ENCODE measurements around the gene KRT4. TPM values are rescaled to one million over a fixed set of nuclear protein-coding genes. Genes with fewer than 3 reads are reported as not detected.

The KRT4 gene
- total RNA-seq, 3 donors from 2014 or later (not counting 1 experiment from before 2014, with no cell fraction given) = not detected

GRCh38 chr12:52779914-52780313, 34.0 kb downstream of the KRT4 start:
- Mint-ChIP-seq H3K27me3 (ENCODE audit: low read depth in 2 of 2) (peaks cover 20 to 33% of the 10 kb centered on the region in 2 donors), H3K9me3 (no peaks in the 10 kb centered on the region), H3K4me1 (no peaks in the 10 kb centered on the region), H3K4me3 (no peak overlapping the region), H3K27ac (no peak overlapping the region), H3K36me3 (no peaks in the 10 kb centered on the region)
- no peaks in the 10 kb centered on the region for H3K4me1 ChIP-seq (ENCODE audit: control insufficient read depth, insufficient read depth, low read length)
- H3K27me3 ChIP-seq (ENCODE audit: control insufficient read depth, insufficient read depth, low read length) = peaks cover 2% of the 10 kb centered on the region
- no peaks in the 10 kb centered on the region for H3K36me3 ChIP-seq (ENCODE audit: control insufficient read depth, insufficient read depth, low read length)
- H3K4me3 ChIP-seq (ENCODE audit: low read length) = no peak overlapping the region
- DNase-seq (no peak), ATAC-seq (no peak)
- intact Hi-C loops (cut with micrococcal nuclease) = no loop called here
- H3K27ac ChIP-seq (ENCODE audit: low read length) = no peak overlapping the region
- no peaks in the 10 kb centered on the region for H3K9me3 ChIP-seq (ENCODE audit: control insufficient read depth, insufficient read depth, low read length)
- no peak for TF ChIP-seq CTCF (IDR thresholded peaks at IDR 0.05)
- WGBS (ENCODE audit: insufficient coverage) = 97% methylated on average over 6 of the region's 6 CpGs

- 91% methylated on average over 2 of the region's 2 CpGs for WGBS (ENCODE audit: insufficient coverage)
- Mint-ChIP-seq H3K4me1 (no peaks in the 10 kb centered on the region), H3K27me3 (ENCODE audit: low read depth in 2 of 2) (peaks cover 15 to 28% of the 10 kb centered on the region in 2 donors), H3K27ac (no peak overlapping the region), H3K9me3 (no peaks in the 10 kb centered on the region), H3K4me3 (no peak overlapping the region), H3K36me3 (no peaks in the 10 kb centered on the region)
- DNase-seq (no peak), ATAC-seq (no peak)
- Histone ChIP-seq H3K36me3 (ENCODE audit: control insufficient read depth, insufficient read depth, low read length) (no peaks in the 10 kb centered on the region), H3K4me1 (ENCODE audit: control insufficient read depth, insufficient read depth, low read length) (no peaks in the 10 kb centered on the region), H3K9me3 (ENCODE audit: control insufficient read depth, insufficient read depth, low read length) (no peaks in the 10 kb centered on the region), H3K27me3 (ENCODE audit: control insufficient read depth, insufficient read depth, low read length) (peaks cover 2% of the 10 kb centered on the region), H3K27ac (ENCODE audit: low read length) (no peak overlapping the region), H3K4me3 (ENCODE audit: low read length) (no peak overlapping the region)
- intact Hi-C loops (cut with micrococcal nuclease) = no loop called here
- TF ChIP-seq CTCF (IDR thresholded peaks at IDR 0.05) = no peak
Observed at GRCh38 chr12:52778833-52779232, 35.1 kb downstream of the KRT4 start.

GRCh38 chr12:52777566-52777965, 36.4 kb downstream of the KRT4 start:
- H3K27ac ChIP-seq (ENCODE audit: low read length) = no peak overlapping the region
- no peaks in the 10 kb centered on the region for H3K4me1 ChIP-seq (ENCODE audit: control insufficient read depth, insufficient read depth, low read length)
- no peak overlapping the region for H3K27ac Mint-ChIP-seq
- DNase-seq = no peak
- H3K36me3 ChIP-seq (ENCODE audit: control insufficient read depth, insufficient read depth, low read length) = no peaks in the 10 kb centered on the region
- no peak for ATAC-seq
- peaks cover 15 to 21% of the 10 kb centered on the region in 2 donors for H3K27me3 Mint-ChIP-seq (ENCODE audit: low read depth in 2 of 2)
- H3K36me3 Mint-ChIP-seq = no peaks in the 10 kb centered on the region
- TF ChIP-seq CTCF (IDR thresholded peaks at IDR 0.05) = no peak
- no peaks in the 10 kb centered on the region for H3K9me3 ChIP-seq (ENCODE audit: control insufficient read depth, insufficient read depth, low read length)
- H3K27me3 ChIP-seq (ENCODE audit: control insufficient read depth, insufficient read depth, low read length) = peaks cover 2% of the 10 kb centered on the region
- intact Hi-C loops (cut with micrococcal nuclease) = no loop called here
- H3K9me3 Mint-ChIP-seq = no peaks in the 10 kb centered on the region
- H3K4me3 Mint-ChIP-seq = no peak overlapping the region
- H3K4me1 Mint-ChIP-seq = peaks cover 0 to 4% of the 10 kb centered on the region in 2 donors
- no peak overlapping the region for H3K4me3 ChIP-seq (ENCODE audit: low read length)
- WGBS (ENCODE audit: insufficient coverage) = 88% methylated on average over 4 of the region's 4 CpGs

- DNase-seq (no peak), ATAC-seq (no peak)
- no peaks in the 10 kb centered on the region for H3K9me3 Mint-ChIP-seq
- 82% methylated on average over 8 of the region's 8 CpGs for WGBS (ENCODE audit: insufficient coverage)
- H3K27me3 Mint-ChIP-seq (ENCODE audit: low read depth in 2 of 2) = peaks cover 15 to 23% of the 10 kb centered on the region in 2 donors
- peaks cover 0 to 4% of the 10 kb centered on the region in 2 donors for H3K4me1 Mint-ChIP-seq
- Histone ChIP-seq H3K36me3 (ENCODE audit: control insufficient read depth, insufficient read depth, low read length) (no peaks in the 10 kb centered on the region), H3K9me3 (ENCODE audit: control insufficient read depth, insufficient read depth, low read length) (no peaks in the 10 kb centered on the region), H3K4me3 (ENCODE audit: low read length) (no peak within 1 kb of the TSS), H3K27me3 (ENCODE audit: control insufficient read depth, insufficient read depth, low read length) (peaks cover 2% of the 10 kb centered on the region), H3K27ac (ENCODE audit: low read length) (no peak within 1 kb of the TSS), H3K4me1 (ENCODE audit: control insufficient read depth, insufficient read depth, low read length) (no peaks in the 10 kb centered on the region)
- no peak for TF ChIP-seq CTCF (IDR thresholded peaks at IDR 0.05)
- intact Hi-C loops (cut with micrococcal nuclease) = no loop called here
- no peak within 1 kb of the TSS for H3K4me3 Mint-ChIP-seq
- no peaks in the 10 kb centered on the region for H3K36me3 Mint-ChIP-seq
- no peak within 1 kb of the TSS for H3K27ac Mint-ChIP-seq
Observed at GRCh38 chr12:52776913-52777395, 37.0 kb downstream of the KRT4 start, which contains the start of gene KRT76. Gene KRT76, minus strand, starts transcription at chr12:52777345. Its CDS starts 54 bp downstream, at chr12:52777291.

Measured in natural killer cell (primary cell).